ENCODE measurements around the gene C18orf63. TPM values are rescaled to one million over a fixed set of nuclear protein-coding genes. Genes with fewer than 3 reads are reported as not detected.
"Not testable (repeated sequence)": the region's sequence is repeated elsewhere in the genome, so short reads cannot be mapped to it uniquely, and the experiment has no call there.

C18orf63 gene
- total and polyA plus RNA-seq, 9 donors, result not detected

DNA sequence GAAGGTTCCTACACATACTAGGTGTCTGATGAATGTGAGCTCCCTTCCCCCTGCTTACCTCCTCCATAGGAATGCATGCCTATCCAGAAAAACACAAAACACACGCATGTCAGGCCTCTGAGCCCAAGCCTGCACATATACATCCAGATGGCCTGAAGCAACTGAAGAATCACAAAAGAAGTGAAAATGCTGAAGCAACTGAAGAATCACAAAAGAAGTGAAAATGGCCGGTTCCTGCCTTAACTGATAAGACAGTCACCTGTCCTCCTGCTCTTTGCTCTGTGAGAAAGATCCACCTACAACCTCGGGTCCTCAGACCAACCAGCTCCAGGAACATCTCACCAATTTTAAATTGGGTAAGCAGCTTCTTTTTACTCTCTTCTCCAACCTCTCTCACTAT, 22.7 kb upstream of the C18orf63 start:
- peaks cover 12% of the 10 kb centered on the region for H3K4me1 ChIP-seq (ENCODE audit: control insufficient read depth, insufficient read depth, low read length)
- not testable (repeated sequence) for H3K27me3 ChIP-seq (ENCODE audit: control insufficient read depth, insufficient read depth, low read length); H3K36me3 ChIP-seq (ENCODE audit: control insufficient read depth, insufficient read depth, low read length); H3K27ac ChIP-seq (ENCODE audit: low read length); H3K9me3 ChIP-seq (replicated peaks; ENCODE audit: control insufficient read depth, low read depth, low read length); H3K4me3 ChIP-seq (ENCODE audit: low read length); DNase-seq
- WGBS (ENCODE audit: insufficient coverage), result 89% methylated on average over 3 of the region's 3 CpGs

DNA sequence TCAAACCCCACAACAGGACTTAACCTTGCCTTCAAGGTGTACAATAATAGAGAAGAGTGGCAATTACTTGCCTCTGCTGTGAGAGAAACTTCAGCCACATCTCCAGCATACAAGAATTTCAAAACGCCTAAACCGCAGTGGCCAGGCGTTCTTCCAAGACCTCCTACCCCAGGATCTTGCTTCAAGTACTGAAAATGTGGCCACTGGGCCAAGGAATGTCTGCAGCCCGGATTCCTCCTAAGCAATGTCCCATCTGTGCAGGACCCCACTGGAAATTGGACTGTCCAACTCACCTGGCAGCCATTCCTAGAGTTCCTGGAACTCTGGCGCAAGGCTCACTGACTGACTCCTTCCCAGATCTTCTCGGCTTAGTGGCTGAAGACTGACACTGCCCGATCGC, 21.1 kb upstream of the C18orf63 start:
- no peaks in the 10 kb centered on the region for H3K27me3 ChIP-seq (ENCODE audit: control insufficient read depth, insufficient read depth, low read length)
- H3K9me3 ChIP-seq (replicated peaks; ENCODE audit: control insufficient read depth, low read depth, low read length), result no peaks in the 10 kb centered on the region
- no peaks in the 10 kb centered on the region for H3K36me3 ChIP-seq (ENCODE audit: control insufficient read depth, insufficient read depth, low read length)
- no peak overlapping the region for H3K27ac ChIP-seq (ENCODE audit: low read length)
- H3K4me1 ChIP-seq (ENCODE audit: control insufficient read depth, insufficient read depth, low read length), result peaks cover 12% of the 10 kb centered on the region
- 84% methylated on average over 4 of the region's 8 CpGs for WGBS (ENCODE audit: insufficient coverage)
- H3K4me3 ChIP-seq (ENCODE audit: low read length), result no peak overlapping the region
- DNase-seq, result no peak

DNA sequence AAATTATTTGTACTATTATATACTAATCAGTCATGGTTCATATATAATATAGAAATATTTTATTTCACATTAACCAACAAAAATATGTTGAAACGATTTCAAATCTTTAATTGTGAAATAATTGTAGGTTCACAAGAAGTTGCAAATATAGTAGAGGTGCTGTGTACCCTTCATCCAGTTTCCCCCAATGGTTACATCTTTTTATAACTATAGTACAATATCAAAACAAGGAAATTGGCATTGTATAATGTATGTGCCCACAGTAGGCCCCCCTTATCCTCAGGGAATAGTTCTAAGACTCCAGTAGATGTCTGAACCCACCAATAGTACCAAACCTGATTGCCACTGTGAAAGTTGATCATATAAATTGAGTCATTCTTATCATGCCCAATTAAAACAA, 16.5 kb upstream of the C18orf63 start:
- H3K36me3 ChIP-seq (ENCODE audit: control insufficient read depth, insufficient read depth, low read length), result no peaks in the 10 kb centered on the region
- no peak overlapping the region for H3K4me3 ChIP-seq (ENCODE audit: low read length)
- no peak for DNase-seq
- no peaks in the 10 kb centered on the region for H3K27me3 ChIP-seq (ENCODE audit: control insufficient read depth, insufficient read depth, low read length)
- no peaks in the 10 kb centered on the region for H3K4me1 ChIP-seq (ENCODE audit: control insufficient read depth, insufficient read depth, low read length)
- no peaks in the 10 kb centered on the region for H3K9me3 ChIP-seq (replicated peaks; ENCODE audit: control insufficient read depth, low read depth, low read length)
- no peak overlapping the region for H3K27ac ChIP-seq (ENCODE audit: low read length)
- no CpG with 5 or more reads among the region's 1 CpG for WGBS (ENCODE audit: insufficient coverage)

DNA sequence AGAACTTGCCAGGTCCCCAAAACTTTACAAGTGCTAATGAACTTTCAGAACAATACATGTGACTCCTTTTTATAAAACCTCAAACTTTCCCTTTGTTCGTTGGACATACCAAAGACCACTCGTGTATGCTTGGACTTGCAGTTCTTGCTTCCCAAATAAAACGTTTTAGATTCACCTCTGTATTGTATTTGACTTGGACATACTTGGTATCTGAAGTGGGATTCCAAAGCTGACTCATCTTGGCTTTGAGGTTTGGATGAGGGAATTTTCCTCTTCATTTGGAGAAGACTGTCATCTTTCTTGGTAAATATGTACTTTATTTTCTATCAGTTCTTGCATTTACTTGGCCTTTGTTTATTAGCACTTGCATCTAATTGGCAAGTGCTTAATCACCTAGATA, 15.9 kb upstream of the C18orf63 start:
- H3K27me3 ChIP-seq (ENCODE audit: control insufficient read depth, insufficient read depth, low read length), result no peaks in the 10 kb centered on the region
- no peaks in the 10 kb centered on the region for H3K4me1 ChIP-seq (ENCODE audit: control insufficient read depth, insufficient read depth, low read length)
- H3K4me3 ChIP-seq (ENCODE audit: low read length), result no peak overlapping the region
- no peaks in the 10 kb centered on the region for H3K9me3 ChIP-seq (replicated peaks; ENCODE audit: control insufficient read depth, low read depth, low read length)
- no peak overlapping the region for H3K27ac ChIP-seq (ENCODE audit: low read length)
- H3K36me3 ChIP-seq (ENCODE audit: control insufficient read depth, insufficient read depth, low read length), result no peaks in the 10 kb centered on the region
- no peak for DNase-seq
- WGBS (ENCODE audit: insufficient coverage), result no CpG with 5 or more reads among the region's 3 CpGs

DNA sequence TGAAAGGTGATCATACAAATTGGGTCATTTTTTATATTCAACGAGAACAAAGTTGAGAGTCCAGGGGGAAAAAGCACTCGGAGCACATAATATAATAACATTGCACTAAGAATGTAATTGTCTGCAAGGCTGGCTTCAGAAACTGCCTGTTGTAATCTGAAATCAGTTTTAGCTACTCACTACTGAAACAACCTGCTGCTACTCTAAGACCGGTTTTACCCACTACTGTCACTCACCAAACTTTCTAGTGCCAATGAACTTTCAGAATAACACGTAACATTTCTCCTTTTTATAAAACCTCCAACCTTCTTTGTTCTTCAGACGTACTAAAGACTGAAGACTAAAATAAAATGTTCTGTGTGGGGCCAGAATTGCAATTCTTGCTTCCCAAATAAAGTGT, 12.3 kb upstream of the C18orf63 start:
- H3K9me3 ChIP-seq (replicated peaks; ENCODE audit: control insufficient read depth, low read depth, low read length), result no peaks in the 10 kb centered on the region
- peaks cover 3% of the 10 kb centered on the region for H3K27me3 ChIP-seq (ENCODE audit: control insufficient read depth, insufficient read depth, low read length)
- no peak overlapping the region for H3K27ac ChIP-seq (ENCODE audit: low read length)
- H3K4me3 ChIP-seq (ENCODE audit: low read length), result no peak overlapping the region
- no CpG with 5 or more reads among the region's 5 CpGs for WGBS (ENCODE audit: insufficient coverage)
- H3K4me1 ChIP-seq (ENCODE audit: control insufficient read depth, insufficient read depth, low read length), result no peaks in the 10 kb centered on the region
- H3K36me3 ChIP-seq (ENCODE audit: control insufficient read depth, insufficient read depth, low read length), result no peaks in the 10 kb centered on the region
- no peak for DNase-seq

DNA sequence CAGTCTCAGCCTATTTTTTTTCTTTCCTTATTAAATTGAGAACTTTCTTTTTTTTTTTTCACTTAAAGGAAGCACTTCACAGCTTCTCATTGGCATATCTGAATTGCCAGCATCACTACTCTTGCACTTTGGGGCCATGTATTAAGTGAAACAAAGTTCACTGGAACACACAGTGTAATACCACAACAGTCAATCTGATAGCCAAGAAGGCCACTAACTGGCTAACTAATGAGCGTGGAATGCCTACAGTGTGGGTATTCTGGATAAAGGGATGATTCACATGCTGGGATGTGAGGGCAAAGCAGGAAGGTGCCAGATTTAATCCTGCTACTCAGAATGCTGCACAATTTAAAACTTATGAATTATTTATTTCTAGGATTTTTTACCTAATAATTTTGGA, 11.7 kb upstream of the C18orf63 start:
- Histone ChIP-seq H3K36me3 (ENCODE audit: control insufficient read depth, insufficient read depth, low read length) (no peaks in the 10 kb centered on the region), H3K4me3 (ENCODE audit: low read length) (no peak overlapping the region), H3K27ac (ENCODE audit: low read length) (no peak overlapping the region), H3K9me3 (replicated peaks; ENCODE audit: control insufficient read depth, low read depth, low read length) (no peaks in the 10 kb centered on the region), H3K27me3 (ENCODE audit: control insufficient read depth, insufficient read depth, low read length) (peaks cover 3% of the 10 kb centered on the region), H3K4me1 (ENCODE audit: control insufficient read depth, insufficient read depth, low read length) (no peaks in the 10 kb centered on the region)
- no CpG with 5 or more reads among the region's 1 CpG for WGBS (ENCODE audit: insufficient coverage)
- no peak for DNase-seq

DNA sequence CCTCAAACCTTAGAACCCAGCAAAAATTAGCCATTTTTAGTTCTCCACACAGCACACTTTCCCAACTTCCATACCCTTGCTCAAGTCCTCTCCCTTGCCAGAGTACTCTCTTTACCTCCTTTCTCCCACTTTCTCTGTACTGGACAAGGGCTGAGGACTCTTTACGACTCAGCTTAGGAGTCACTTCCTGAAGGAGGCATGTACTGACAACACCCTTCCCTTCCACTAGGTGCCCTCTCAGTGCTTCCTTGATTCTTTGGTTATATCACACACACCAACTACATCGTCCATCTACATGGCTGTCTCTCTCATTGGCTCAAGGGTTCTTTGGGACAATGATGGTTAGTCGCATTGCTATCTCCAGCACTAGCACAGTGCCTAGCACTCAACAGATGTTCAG, 5.2 kb upstream of the C18orf63 start:
- H3K27ac ChIP-seq (ENCODE audit: low read length), result no peak overlapping the region
- 17% methylated on average over 1 of the region's 3 CpGs for WGBS (ENCODE audit: insufficient coverage)
- H3K4me3 ChIP-seq (ENCODE audit: low read length), result no peak overlapping the region
- peaks cover 5% of the 10 kb centered on the region for H3K27me3 ChIP-seq (ENCODE audit: control insufficient read depth, insufficient read depth, low read length)
- H3K4me1 ChIP-seq (ENCODE audit: control insufficient read depth, insufficient read depth, low read length), result no peaks in the 10 kb centered on the region
- DNase-seq, result peak; percentile 27
- no peaks in the 10 kb centered on the region for H3K36me3 ChIP-seq (ENCODE audit: control insufficient read depth, insufficient read depth, low read length)
- H3K9me3 ChIP-seq (replicated peaks; ENCODE audit: control insufficient read depth, low read depth, low read length), result no peaks in the 10 kb centered on the region

DNA sequence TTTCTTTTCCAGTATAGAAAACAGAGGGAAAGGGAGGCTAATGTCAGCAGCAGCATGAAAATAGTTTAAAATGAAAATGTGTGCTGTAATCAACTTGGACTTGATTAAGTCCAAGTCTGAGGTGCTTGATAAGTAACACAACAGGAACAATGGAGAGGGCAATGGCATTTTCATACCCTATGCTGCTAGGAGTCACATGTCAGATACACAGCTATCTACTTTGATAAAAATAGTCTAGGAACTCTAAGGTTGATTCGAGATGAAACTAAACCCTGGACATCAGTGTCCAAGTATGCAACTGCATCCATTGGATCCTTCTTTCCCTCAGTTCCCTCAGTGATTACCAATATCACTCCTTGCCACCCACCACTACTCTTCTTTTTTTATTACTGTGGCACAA, 4.6 kb upstream of the C18orf63 start:
- no CpG with 5 or more reads among the region's 1 CpG for WGBS (ENCODE audit: insufficient coverage)
- DNase-seq, result no peak
- Histone ChIP-seq H3K9me3 (replicated peaks; ENCODE audit: control insufficient read depth, low read depth, low read length) (no peaks in the 10 kb centered on the region), H3K27ac (ENCODE audit: low read length) (no peak overlapping the region), H3K4me1 (ENCODE audit: control insufficient read depth, insufficient read depth, low read length) (no peaks in the 10 kb centered on the region), H3K4me3 (ENCODE audit: low read length) (no peak overlapping the region), H3K27me3 (ENCODE audit: control insufficient read depth, insufficient read depth, low read length) (peaks cover 5% of the 10 kb centered on the region), H3K36me3 (ENCODE audit: control insufficient read depth, insufficient read depth, low read length) (no peaks in the 10 kb centered on the region)

DNA sequence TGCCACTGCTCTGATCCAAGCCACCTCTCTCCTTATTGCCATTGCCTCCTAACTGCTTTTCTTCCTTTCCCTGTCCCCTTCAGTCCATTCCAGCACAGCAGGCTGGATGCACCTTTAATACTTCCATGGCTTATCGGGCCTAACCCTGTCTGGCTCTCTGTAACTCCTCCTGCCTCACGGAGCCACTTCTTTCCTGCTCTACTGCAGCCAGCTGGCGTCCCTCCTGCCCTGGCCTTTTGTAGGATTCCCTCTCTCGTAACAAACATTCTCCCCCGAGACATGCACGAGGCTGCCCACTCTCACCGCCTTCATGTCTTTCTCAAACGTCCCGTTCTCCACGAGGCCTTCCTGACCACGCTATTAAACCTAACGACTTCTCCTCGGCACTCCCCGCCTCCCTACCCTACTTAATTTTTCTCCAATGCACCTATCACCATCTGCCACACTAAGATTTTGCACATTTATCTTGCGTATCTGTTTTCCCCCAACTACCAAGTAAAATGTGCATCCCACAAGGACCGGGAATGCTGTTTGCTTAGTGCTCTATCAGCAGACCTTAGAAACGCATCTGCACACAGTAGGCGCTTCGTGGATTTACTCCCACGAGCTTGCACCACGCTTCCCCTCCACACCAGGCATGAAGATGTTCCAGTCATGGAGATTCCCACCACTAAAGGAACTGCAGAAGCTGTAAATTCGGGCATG, 728 bp upstream of the C18orf63 start:
- no peaks in the 10 kb centered on the region for H3K9me3 ChIP-seq (replicated peaks; ENCODE audit: control insufficient read depth, low read depth, low read length)
- whole genome bisulfite sequencing (ENCODE audit: insufficient coverage), result 71% methylated on average over 21 of the region's 22 CpGs
- H3K4me1 ChIP-seq (ENCODE audit: control insufficient read depth, insufficient read depth, low read length), result no peaks in the 10 kb centered on the region
- no peaks in the 10 kb centered on the region for H3K36me3 ChIP-seq (ENCODE audit: control insufficient read depth, insufficient read depth, low read length)
- no peak overlapping the region for H3K27ac ChIP-seq (ENCODE audit: low read length)
- no peak for DNase-seq
- peaks cover 2% of the 10 kb centered on the region for H3K27me3 ChIP-seq (ENCODE audit: control insufficient read depth, insufficient read depth, low read length)
- H3K4me3 ChIP-seq (ENCODE audit: low read length), result no peak overlapping the region

DNA sequence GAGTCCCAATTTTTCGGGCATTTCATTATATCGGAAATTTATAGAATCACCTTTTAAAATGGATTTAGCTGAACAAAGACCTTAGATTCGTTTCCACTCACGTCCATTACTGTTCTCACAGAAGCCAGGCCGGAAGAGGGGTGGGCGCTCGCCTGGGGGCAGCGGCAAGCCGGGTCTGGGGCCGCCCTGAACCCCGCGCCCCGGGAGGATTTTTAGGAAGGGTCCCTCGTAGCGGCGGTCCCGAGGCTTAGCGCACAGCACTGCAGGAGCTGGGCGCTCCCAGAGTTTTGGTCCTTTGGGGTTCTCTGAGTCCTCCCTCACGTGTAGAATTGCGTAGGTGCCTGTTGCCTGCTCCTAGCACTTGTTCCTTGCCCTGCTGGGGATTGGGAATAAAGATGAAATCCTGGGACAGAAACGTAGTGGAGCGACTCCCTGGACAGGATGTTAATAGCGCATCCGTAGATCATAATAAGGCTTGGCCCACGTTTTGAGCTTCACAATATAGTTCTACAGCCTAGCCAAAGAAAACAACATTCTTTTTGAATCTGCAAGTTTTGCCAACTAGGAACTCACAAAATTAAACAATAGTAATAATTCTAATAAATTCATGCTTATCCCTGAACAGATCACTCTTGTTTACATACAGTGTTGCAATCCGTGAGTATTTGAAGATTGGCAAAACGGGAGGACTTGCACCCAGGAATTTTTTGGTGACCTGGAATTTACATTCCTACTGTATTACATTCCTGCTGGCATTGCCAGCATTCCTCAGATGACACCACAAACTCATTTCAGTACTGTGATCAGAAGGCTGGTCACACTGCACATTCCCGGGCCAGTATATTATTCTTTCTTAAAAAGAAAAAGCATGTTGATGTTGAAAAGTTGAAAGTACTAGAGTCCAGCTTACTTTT, 875 bp downstream of the C18orf63 start:
- Histone ChIP-seq H3K4me3 (ENCODE audit: low read length) (no peak overlapping the region), H3K27me3 (ENCODE audit: control insufficient read depth, insufficient read depth, low read length) (peaks cover 2% of the 10 kb centered on the region), H3K9me3 (replicated peaks; ENCODE audit: control insufficient read depth, low read depth, low read length) (no peaks in the 10 kb centered on the region), H3K27ac (ENCODE audit: low read length) (no peak overlapping the region), H3K4me1 (ENCODE audit: control insufficient read depth, insufficient read depth, low read length) (no peaks in the 10 kb centered on the region), H3K36me3 (ENCODE audit: control insufficient read depth, insufficient read depth, low read length) (no peaks in the 10 kb centered on the region)
- 78% methylated on average over 27 of the region's 29 CpGs for WGBS (ENCODE audit: insufficient coverage)
- no peak for DNase-seq
